K562 (cell line): ENCODE measurements around the gene CARF. TPM values are rescaled to one million over a fixed set of nuclear protein-coding genes. Genes with fewer than 3 reads are reported as not detected.

ENCODE experiments used
- ATAC-seq: fragments of 200-7000 bp; cut with Tn5 transposase; 3 replicates; pipeline ENCODE4 v1.9.1; 2020; ENCODE audit warnings: moderate library complexity
- BruUV-seq: library from RNA; stranded (reverse); fragments of 400-500 nt; replicated peaks from 2 replicates; lab custom pipeline; 2021; lab: Mats Ljungman, UMichigan
- CTCF ChIA-PET: fragments of 300-600 bp; formaldehyde crosslinking; extraction: SDS; loops from one replicate; lab custom pipeline; 2021; ENCODE audit warnings: low intra/inter-chr PET ratio; lab: Yijun Ruan, JAX
- POLR2A ChIA-PET: fragments of 300-600, 350-650 bp; sonication (Branson Sonifier 250); formaldehyde crosslinking; extraction: SDS; loops from one replicate; lab custom pipeline; 2021; ENCODE audit warnings: antibody characterized with exemption, inconsistent platforms; lab: Yijun Ruan, JAX
- DNase-seq, 4 experiments: peaks; one replicate each; pipeline versions ENCODE4 v3.0.0 to v3.0.0-alpha.2; 2011 to 2018; ENCODE audit warnings: low spot score in 3 of 4, mixed read lengths in 3 of 4; ENCODE audit errors: extremely low read depth in 1 of 4
- FAIRE-seq: peaks from 2 replicates; lab custom pipeline; 2011; peaks lifted over from hg19 to GRCh38; lab: Jason Lieb, UNC
- H2AFZ ChIP-seq: 2 replicates; pipeline ENCODE4 v1.6.0; 2011; ENCODE audit warnings: low read depth, low read length, control low read depth, inconsistent platforms
- H3K27ac ChIP-seq: fragments of 200-600 bp; 3 replicates; pipeline ENCODE4 v1.8.0; 2011; ENCODE audit warnings: low read depth, mild to moderate bottlenecking, control low read depth, inconsistent platforms, low read length, moderate library complexity, mixed read lengths; ENCODE audit errors: extremely low read depth
- H3K27me3 ChIP-seq, 2 experiments: fragments of 300-600 bp in 1 of 2; 2 replicates in 1 of 2; 3 replicates in 1 of 2; pipeline versions ENCODE4 v1.6.0 to v1.8.0; 2011; ENCODE audit warnings: inconsistent platforms in 2 of 2, low read length in 2 of 2, mild to moderate bottlenecking in 1 of 2, mixed read lengths in 1 of 2, moderate library complexity in 1 of 2; ENCODE audit not compliant: control insufficient read depth in 2 of 2, insufficient read depth in 2 of 2
- H3K36me3 ChIP-seq: fragments of 300-600 bp; 3 replicates; pipeline ENCODE4 v1.8.0; 2011; ENCODE audit warnings: mild to moderate bottlenecking, low read length, inconsistent platforms; ENCODE audit not compliant: control insufficient read depth, insufficient read depth
- H3K4me1 ChIP-seq, 2 experiments: fragments of 200-600 bp in 1 of 2; replicated peaks in 1 of 2; 2 replicates in 1 of 2; 3 replicates in 1 of 2; pipeline versions ENCODE4 v1.5.1 to v1.8.0; 2011; ENCODE audit warnings: inconsistent platforms in 2 of 2, low read length in 2 of 2, mild to moderate bottlenecking in 1 of 2, mixed read lengths in 1 of 2, moderate library complexity in 1 of 2; ENCODE audit not compliant: control insufficient read depth in 2 of 2, insufficient read depth in 2 of 2
- H3K4me2 ChIP-seq: 2 replicates; pipeline ENCODE4 v1.6.1; 2011; ENCODE audit warnings: low read length, control low read depth, inconsistent platforms, mixed read lengths; ENCODE audit not compliant: insufficient read depth
- H3K4me3 ChIP-seq: fragments of 200-600 bp; sonication (generic), shearing (Covaris generic); 2 replicates; pipeline ENCODE4 v1.5.1; 2016; ENCODE audit warnings: control low read depth, inconsistent platforms
- H3K79me2 ChIP-seq: fragments of 200-600 bp; 3 replicates; pipeline ENCODE4 v1.8.0; 2011; ENCODE audit warnings: low read length, inconsistent platforms; ENCODE audit not compliant: control insufficient read depth, insufficient read depth
- H3K9ac ChIP-seq, 2 experiments: 2 replicates each; pipeline versions ENCODE4 v1.6.0 to v1.6.1; 2011; ENCODE audit warnings: low read depth in 2 of 2, low read length in 2 of 2, control low read depth in 1 of 2, inconsistent platforms in 1 of 2, mild to moderate bottlenecking in 1 of 2, mixed read lengths in 1 of 2; ENCODE audit not compliant: insufficient read depth in 1 of 2
- H3K9me1 ChIP-seq: one replicate; pipeline ENCODE4 v1.6.0; 2011; ENCODE audit warnings: inconsistent platforms, mild to moderate bottlenecking, low read length, moderate library complexity; ENCODE audit not compliant: control insufficient read depth, insufficient read depth
- H3K9me3 ChIP-seq: replicated peaks from 2 replicates; pipeline ENCODE4 v1.5.1; 2011; ENCODE audit warnings: low read depth, low read length, inconsistent platforms; ENCODE audit not compliant: control insufficient read depth, insufficient read depth
- H4K20me1 ChIP-seq: replicated peaks from 2 replicates; pipeline ENCODE4 v1.6.1; 2011; ENCODE audit warnings: low read length, inconsistent platforms, mixed read lengths; ENCODE audit not compliant: control insufficient read depth, insufficient read depth
- ARID2 ChIP-seq: fragments of 450-650 bp; IDR thresholded peaks from 2 replicates; pipeline ENCODE4 v1.6.1; 2017; ENCODE audit warnings: antibody characterized with exemption, mild to moderate bottlenecking
- ATF3 ChIP-seq, 2 experiments: fragments of 450-650 bp in 1 of 2; sonication (generic) in 1 of 2; formaldehyde crosslinking in 1 of 2; IDR thresholded peaks in 1 of 2; conservative IDR thresholded peaks in 1 of 2; 2 replicates each; pipeline versions ENCODE4 v1.6.1 to v1.8.1; 2016 to 2023; ENCODE audit warnings: mild to moderate bottlenecking in 2 of 2, moderate library complexity in 2 of 2, inconsistent platforms in 1 of 2, missing genetic modification reagents in 1 of 2
- FOXJ3 ChIP-seq: sonication (generic); formaldehyde crosslinking; IDR thresholded peaks from 2 replicates; pipeline ENCODE4 v1.4.0; 2020; ENCODE audit warnings: mild to moderate bottlenecking, missing genetic modification reagents
- LCOR ChIP-seq: sonication (generic); formaldehyde crosslinking; IDR thresholded peaks from 2 replicates; pipeline ENCODE4 v1.8.0; 2022; ENCODE audit warnings: mild to moderate bottlenecking, missing genetic modification reagents
- MAFF ChIP-seq: IDR thresholded peaks from 2 replicates; pipeline ENCODE4 v1.6.1; 2012; ENCODE audit warnings: low read length, improper control_type of control experiment
- NRF1 ChIP-seq, 2 experiments: fragments of 450-650 bp; IDR thresholded peaks in 1 of 2; conservative IDR thresholded peaks in 1 of 2; 2 replicates each; pipeline ENCODE4 v1.6.1; 2014; ENCODE audit warnings: mild to moderate bottlenecking in 2 of 2
- RBFOX2 ChIP-seq: fragments of 200-400 bp; formaldehyde crosslinking; IDR thresholded peaks from 2 replicates; pipeline ENCODE4 v1.6.1; 2017; ENCODE audit warnings: low read depth, mild to moderate bottlenecking, low read length, moderate library complexity
- RBM17 ChIP-seq: fragments of 200-400 bp; formaldehyde crosslinking; IDR thresholded peaks from 2 replicates; pipeline ENCODE4 v1.6.1; 2017; ENCODE audit warnings: low read depth, mild to moderate bottlenecking, low read length, borderline replicate concordance
- SMAD4 ChIP-seq: fragments of 250-450 bp; sonication (Bioruptor Pico); conservative IDR thresholded peaks from 2 replicates; pipeline ENCODE4 v1.8.0; 2021; ENCODE audit warnings: inconsistent platforms, mild to moderate bottlenecking, moderate library complexity
- SRF ChIP-seq, 2 experiments: fragments of 250-450, 450-650 bp in 1 of 2; sonication (Bioruptor Pico) in 1 of 2; sonication (generic) in 1 of 2; formaldehyde crosslinking; IDR thresholded peaks; 2 replicates each; pipeline versions ENCODE4 v1.5.0 to v1.5.1; 2020 to 2022; ENCODE audit warnings: mild to moderate bottlenecking in 1 of 2, missing genetic modification reagents in 1 of 2
- ZNF143 ChIP-seq: sonication (generic); formaldehyde crosslinking; IDR thresholded peaks from 2 replicates; pipeline ENCODE4 v1.9.0; 2022; ENCODE audit warnings: mild to moderate bottlenecking, missing genetic modification reagents
- ZNF76 ChIP-seq: fragments of 250-450 bp; sonication (Bioruptor Pico); IDR thresholded peaks from 2 replicates; pipeline ENCODE4 v1.4.0; 2020; ENCODE audit warnings: mild to moderate bottlenecking, moderate library complexity, borderline replicate concordance
- WGBS: fragments of 100-300 bp; shearing (Covaris generic); methylation state at CpG from one replicate; pipeline ENCODE4 v1.1.6; 2016; ENCODE audit warnings: low coverage, mixed read lengths; ENCODE audit not compliant: insufficient coverage; ENCODE audit errors: missing lambda C conversion rate; 5-methylcytosine and 5-hydroxymethylcytosine counted together
- in situ Hi-C: fragments of 300-500 bp; cut with MboI; formaldehyde crosslinking; loops from 4 replicates; pipeline ENCODE4 v1.15.0; 2018; ENCODE audit warnings: inconsistent platforms, mixed read lengths
- intact Hi-C: fragments of 100-400 bp; cut with micrococcal nuclease; formaldehyde crosslinking; loops from 2 replicates; pipeline ENCODE4 v1.14.2; 2022
- polyA plus RNA-seq, 8 experiments: library from polyadenylated mRNA; depleted of rRNA in 4 of 8; stranded (reverse) in 5 of 8; unstranded in 3 of 8; fragments of >200 nt; fragmentation: Nextera tagmentation in 2 of 8; fragmentation: Illumina TruSeq in 1 of 8; extraction: Ambion mirVana in 2 of 8; extraction: Trizol in 1 of 8; gene quantifications; 2 replicates each; pipeline versions ENCODE4 v1.2.1 to v1.2.3, GENCODE V29; 2011 to 2014; ENCODE audit warnings: inconsistent platforms in 1 of 8, missing spikeins in 1 of 8
- total RNA-seq, 7 experiments: library from RNA; depleted of rRNA in 6 of 7; stranded (reverse); fragments of >200 nt in 6 of 7; fragmentation: Illumina TruSeq in 2 of 7; extraction: Trizol in 2 of 7; gene quantifications; 2 replicates each; pipeline versions ENCODE4 v1.2.1 to v1.2.3, GENCODE V29; 2011 to 2021; ENCODE audit warnings: low replicate concordance in 1 of 7
- TF ChIP-seq, protein P1 (sequence below): fragments of 250-450 bp; sonication (Bioruptor Pico); IDR thresholded peaks from 2 replicates; pipeline ENCODE4 v1.4.0; 2020

Gene CARF
- total and polyA plus RNA-seq, 9 of the 15 experiments (the other 6 are each of a cell fraction or from before 2014, with no cell fraction given), result 0.31 to 4.2 (median 1.2) TPM

DNA sequence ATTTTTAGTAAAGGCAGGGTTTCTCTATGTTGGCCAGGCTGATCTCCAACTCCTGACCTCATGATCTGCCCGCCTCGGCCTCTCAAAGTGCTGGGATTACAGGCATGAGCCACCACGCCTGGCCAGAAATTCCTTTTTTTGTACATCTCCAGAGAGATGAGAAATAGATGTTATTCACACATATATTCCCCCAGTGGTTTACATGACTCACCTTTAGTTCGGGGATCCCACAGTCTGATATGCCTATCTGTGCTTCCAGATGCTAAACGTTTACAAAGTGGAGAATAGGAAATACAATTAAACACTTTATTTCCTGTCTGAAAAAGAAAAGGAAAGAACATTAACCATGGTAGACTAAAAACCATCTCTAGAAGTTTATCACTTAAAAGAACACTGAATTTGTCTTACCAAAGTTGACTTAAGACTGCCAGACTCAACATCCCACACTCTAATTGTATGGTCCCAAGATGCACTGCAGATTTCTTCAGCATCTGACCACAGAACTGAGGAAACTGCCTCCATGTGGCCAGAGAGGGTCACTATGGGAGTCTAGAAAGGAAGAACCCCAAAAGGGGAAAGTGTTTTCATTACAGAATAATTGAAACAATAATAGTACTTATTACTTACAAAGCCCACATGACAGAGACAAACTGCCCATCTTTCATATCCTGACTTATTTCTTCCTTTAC lies 27.9 kb upstream of the CARF start (continued):
- TF ChIP-seq LCOR (CRISPR knock-in tag), result 0 out of 2 replicates have a peak, but pooled peaks have one; percentile 24
- TF ChIP-seq ZNF143 (CRISPR knock-in tag), result 0 out of 2 replicates have a peak, but pooled peaks have one; percentile 48
- TF ChIP-seq FOXJ3 (CRISPR knock-in tag), result no peak
- TF ChIP-seq MAFF, result no peak

GRCh38 chr2:202885190-202885589 lies 26.9 kb upstream of the CARF start:
- WGBS, result 95% methylated on average over 7 of the region's 7 CpGs
- in situ Hi-C loops (no loop called here), intact Hi-C loops (no loop called here)
- FAIRE-seq, result no peak
- H3K36me3 ChIP-seq, result peaks cover 85% of the 10 kb centered on the region; the same call in 2 of the 3 replicates
- no peak overlapping the region for H3K9ac ChIP-seq
- H3K27me3 ChIP-seq, result no peaks in the 10 kb centered on the region
- ATAC-seq, result no peak
- H3K4me3 ChIP-seq, result no peak overlapping the region
- no peaks in the 10 kb centered on the region for H4K20me1 ChIP-seq
- no peak for DNase-seq
- no peak overlapping the region for H3K4me2 ChIP-seq
- H3K4me1 ChIP-seq, result no peaks in the 10 kb centered on the region
- H3K9me3 ChIP-seq, result no peaks in the 10 kb centered on the region
- BruUV-seq, result no TSS peak
- no peaks in the 10 kb centered on the region for H3K9me1 ChIP-seq
- H3K79me2 ChIP-seq, result no peaks in the 10 kb centered on the region
- ChIA-PET CTCF (no interaction called here), POLR2A (no interaction called here)
- no peak overlapping the region for H2AFZ ChIP-seq
- no peak overlapping the region for H3K27ac ChIP-seq
- TF ChIP-seq ATF3 (IDR thresholded peaks at IDR 0.05), result no peak
- no peak for TF ChIP-seq ATF3 (CRISPR knock-in tag; conservative IDR thresholded peaks at IDR 0.05)
- TF ChIP-seq RBFOX2, result no peak
- TF ChIP-seq NRF1 (conservative IDR thresholded peaks at IDR 0.05 in 1 of 2, IDR thresholded peaks at IDR 0.05 in 1 of 2), result no peak
- TF ChIP-seq SRF (CRISPR knock-in tag; IDR thresholded peaks at IDR 0.05), result no peak
- TF ChIP-seq ZNF76 (CRISPR knock-in tag), result no peak
- TF ChIP-seq, protein P1, sequence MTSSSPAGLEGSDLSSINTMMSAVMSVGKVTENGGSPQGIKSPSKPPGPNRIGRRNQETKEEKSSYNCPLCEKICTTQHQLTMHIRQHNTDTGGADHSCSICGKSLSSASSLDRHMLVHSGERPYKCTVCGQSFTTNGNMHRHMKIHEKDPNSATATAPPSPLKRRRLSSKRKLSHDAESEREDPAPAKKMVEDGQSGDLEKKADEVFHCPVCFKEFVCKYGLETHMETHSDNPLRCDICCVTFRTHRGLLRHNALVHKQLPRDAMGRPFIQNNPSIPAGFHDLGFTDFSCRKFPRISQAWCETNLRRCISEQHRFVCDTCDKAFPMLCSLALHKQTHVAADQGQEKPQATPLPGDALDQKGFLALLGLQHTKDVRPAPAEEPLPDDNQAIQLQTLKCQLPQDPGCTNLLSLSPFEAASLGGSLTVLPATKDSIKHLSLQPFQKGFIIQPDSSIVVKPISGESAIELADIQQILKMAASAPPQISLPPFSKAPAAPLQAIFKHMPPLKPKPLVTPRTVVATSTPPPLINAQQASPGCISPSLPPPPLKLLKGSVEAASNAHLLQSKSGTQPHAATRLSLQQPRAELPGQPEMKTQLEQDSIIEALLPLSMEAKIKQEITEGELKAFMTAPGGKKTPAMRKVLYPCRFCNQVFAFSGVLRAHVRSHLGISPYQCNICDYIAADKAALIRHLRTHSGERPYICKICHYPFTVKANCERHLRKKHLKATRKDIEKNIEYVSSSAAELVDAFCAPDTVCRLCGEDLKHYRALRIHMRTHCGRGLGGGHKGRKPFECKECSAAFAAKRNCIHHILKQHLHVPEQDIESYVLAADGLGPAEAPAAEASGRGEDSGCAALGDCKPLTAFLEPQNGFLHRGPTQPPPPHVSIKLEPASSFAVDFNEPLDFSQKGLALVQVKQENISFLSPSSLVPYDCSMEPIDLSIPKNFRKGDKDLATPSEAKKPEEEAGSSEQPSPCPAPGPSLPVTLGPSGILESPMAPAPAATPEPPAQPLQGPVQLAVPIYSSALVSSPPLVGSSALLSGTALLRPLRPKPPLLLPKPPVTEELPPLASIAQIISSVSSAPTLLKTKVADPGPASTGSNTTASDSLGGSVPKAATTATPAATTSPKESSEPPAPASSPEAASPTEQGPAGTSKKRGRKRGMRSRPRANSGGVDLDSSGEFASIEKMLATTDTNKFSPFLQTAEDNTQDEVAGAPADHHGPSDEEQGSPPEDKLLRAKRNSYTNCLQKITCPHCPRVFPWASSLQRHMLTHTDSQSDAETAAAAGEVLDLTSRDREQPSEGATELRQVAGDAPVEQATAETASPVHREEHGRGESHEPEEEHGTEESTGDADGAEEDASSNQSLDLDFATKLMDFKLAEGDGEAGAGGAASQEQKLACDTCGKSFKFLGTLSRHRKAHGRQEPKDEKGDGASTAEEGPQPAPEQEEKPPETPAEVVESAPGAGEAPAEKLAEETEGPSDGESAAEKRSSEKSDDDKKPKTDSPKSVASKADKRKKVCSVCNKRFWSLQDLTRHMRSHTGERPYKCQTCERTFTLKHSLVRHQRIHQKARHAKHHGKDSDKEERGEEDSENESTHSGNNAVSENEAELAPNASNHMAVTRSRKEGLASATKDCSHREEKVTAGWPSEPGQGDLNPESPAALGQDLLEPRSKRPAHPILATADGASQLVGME, result no peak
- TF ChIP-seq RBM17, result no peak
- no peak for TF ChIP-seq ARID2
- TF ChIP-seq SMAD4 (CRISPR knock-in tag), result no peak
